ENCODE results near the gene ECE1. TPM values are rescaled to one million over a fixed set of nuclear protein-coding genes. Genes with fewer than 3 reads are reported as not detected.
"Not testable (repeated sequence)": the region's sequence is repeated elsewhere in the genome, so short reads cannot be mapped to it uniquely, and the experiment has no call there.

ECE1 gene
- total RNA-seq, 1 donor from 2014 or later, result 139 TPM

DNA sequence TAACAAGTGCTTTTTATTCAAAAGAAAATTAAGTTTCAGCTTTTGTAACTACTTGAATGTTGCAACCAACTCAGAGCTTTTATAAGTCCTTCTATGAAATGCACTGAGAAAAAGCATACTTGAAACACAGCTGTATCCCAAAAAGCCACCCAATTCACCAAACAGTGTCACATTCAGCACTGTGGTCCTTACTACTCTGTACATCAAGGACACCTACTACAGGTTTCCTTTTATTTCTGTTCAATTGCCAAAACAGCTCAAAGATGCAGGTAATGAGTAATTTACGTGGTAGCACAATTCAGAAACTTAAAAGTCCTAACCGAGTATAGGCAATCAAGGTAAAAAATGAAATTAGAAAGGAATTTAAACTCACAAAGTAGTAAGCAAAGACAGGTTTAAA is 116.0 kb downstream of the ECE1 start:
- H3K4me3 Mint-ChIP-seq, result peak overlapping the region; percentile 87

DNA sequence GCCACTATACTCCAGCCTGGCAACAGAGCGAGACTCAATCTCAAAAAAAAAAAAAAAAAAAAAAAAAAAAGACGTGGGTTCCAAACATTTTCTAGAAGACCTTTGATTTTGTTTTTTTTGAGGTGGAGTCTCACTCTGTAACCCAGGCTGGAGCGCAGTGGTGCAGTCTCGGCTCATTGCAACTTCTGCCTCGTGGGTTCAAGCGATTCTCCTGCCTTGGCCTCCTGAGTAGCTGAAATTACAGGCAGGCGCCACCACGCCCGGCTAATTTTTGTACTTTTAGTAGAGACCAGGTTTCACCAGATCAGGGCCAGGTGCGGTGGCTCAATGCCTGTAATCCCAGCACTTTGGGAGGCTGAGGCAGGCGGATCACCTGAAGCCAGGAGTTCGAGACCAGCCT is 117.2 kb downstream of the ECE1 start:
- H3K27me3 Mint-ChIP-seq (ENCODE audit: insufficient read depth); H3K27ac Mint-ChIP-seq; intact Hi-C loops (cut with micrococcal nuclease); H3K9me3 Mint-ChIP-seq; DNase-seq (ENCODE audit: low spot score); H3K4me3 Mint-ChIP-seq: not testable (repeated sequence)
- peaks cover 26% of the 10 kb centered on the region for H3K36me3 Mint-ChIP-seq (ENCODE audit: low read depth)
- peaks cover 34% of the 10 kb centered on the region for H3K4me1 Mint-ChIP-seq (ENCODE audit: low read depth)

More for the DNA sequence above, 116.0 kb downstream of the ECE1 start:
- Mint-ChIP-seq H3K36me3 (ENCODE audit: low read depth) (peaks cover 21% of the 10 kb centered on the region), H3K4me1 (ENCODE audit: low read depth) (peaks cover 34% of the 10 kb centered on the region), H3K9me3 (no peaks in the 10 kb centered on the region), H3K27me3 (ENCODE audit: insufficient read depth) (no peaks in the 10 kb centered on the region), H3K27ac (peak overlapping the region; percentile 33)
- no peak for DNase-seq (ENCODE audit: low spot score)
- intact Hi-C loops (cut with micrococcal nuclease), result loop anchor here (2.0 kb wide), 1 partner anchor 181 kb away; no protein-coding TSS in a partner anchor

- intact Hi-C loops (cut with micrococcal nuclease); H3K4me3 Mint-ChIP-seq; H3K27ac Mint-ChIP-seq; H3K27me3 Mint-ChIP-seq (ENCODE audit: insufficient read depth); H3K9me3 Mint-ChIP-seq; DNase-seq (ENCODE audit: low spot score): not testable (repeated sequence)
- Mint-ChIP-seq H3K4me1 (ENCODE audit: low read depth) (peaks cover 36% of the 10 kb centered on the region), H3K36me3 (ENCODE audit: low read depth) (peaks cover 30% of the 10 kb centered on the region)
Observed at GRCh38 chr1:21170837-21171236, 119.4 kb downstream of the ECE1 start.

DNA sequence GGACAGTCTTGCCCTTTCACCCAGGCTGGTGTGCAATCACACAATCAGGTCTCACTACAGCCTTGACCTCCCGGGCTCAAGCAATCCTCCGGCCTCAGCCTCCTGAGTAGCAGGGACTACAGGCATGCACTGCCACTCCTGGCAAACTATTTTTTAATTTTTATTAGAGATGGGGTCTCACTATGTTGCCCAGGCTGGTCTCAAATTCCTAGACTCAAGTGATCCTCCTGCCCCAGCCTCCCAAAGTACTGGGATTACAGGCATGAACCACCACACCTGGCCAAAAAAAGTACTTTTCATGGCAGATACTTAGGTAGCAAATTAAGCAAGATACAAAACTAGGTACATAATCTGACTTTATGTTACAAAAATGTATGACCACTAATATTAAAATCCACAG is 121.8 kb downstream of the ECE1 start:
- Mint-ChIP-seq H3K27ac (no peak overlapping the region), H3K9me3 (no peaks in the 10 kb centered on the region), H3K4me1 (ENCODE audit: low read depth) (peaks cover 26% of the 10 kb centered on the region), H3K27me3 (ENCODE audit: insufficient read depth) (no peaks in the 10 kb centered on the region), H3K36me3 (ENCODE audit: low read depth) (peaks cover 31% of the 10 kb centered on the region), H3K4me3 (no peak overlapping the region)
- DNase-seq (ENCODE audit: low spot score), result no peak
- intact Hi-C loops (cut with micrococcal nuclease), result no loop called here

Other genes starting within 250 kb of the ECE1 start
- gene EIF4G3, start 113.6 kb downstream of the ECE1 start, total RNA-seq, result 67.5 and 69.3 TPM in 2 replicates
- 3.3 and 3.4 TPM in 2 replicates for gene NBPF3, start 149.7 kb upstream of the ECE1 start, total RNA-seq
- gene ALPL, start 219.0 kb upstream of the ECE1 start, total RNA-seq, result not detected in 2 replicates